HG03521 (cell line): ENCODE data around the gene PRSS56.
"Not testable (repeated sequence)": the region's sequence is repeated elsewhere in the genome, so short reads cannot be mapped to it uniquely, and the experiment has no call there.

ENCODE experiments used
- ATAC-seq: cut with Tn5 transposase; IDR thresholded peaks from one replicate; pipeline ENCODE4 v1.9.1; 2021; ENCODE audit warnings: mild to moderate bottlenecking, moderate library complexity; ENCODE audit not compliant: unreplicated experiment

Gene PRSS56

DNA sequence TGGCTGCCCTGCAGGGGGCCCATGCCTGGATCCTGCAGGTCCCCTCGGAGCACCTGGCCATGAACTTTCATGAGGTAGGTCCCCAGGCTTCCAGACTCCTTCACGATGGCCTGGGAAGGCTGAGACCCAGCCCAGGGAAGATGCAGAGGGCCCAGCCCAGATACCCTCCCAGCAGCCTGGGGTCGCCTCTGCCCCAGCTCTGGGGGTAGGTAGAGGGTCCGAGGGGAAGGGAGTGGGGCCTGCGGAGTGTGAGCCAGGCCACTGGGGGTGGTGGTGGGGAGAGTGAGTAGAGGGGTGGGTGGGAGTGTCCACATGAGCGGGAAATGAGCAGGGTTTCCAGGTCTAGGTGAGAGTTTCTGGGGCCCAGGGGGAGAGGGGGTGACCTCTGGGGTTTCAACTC is 4.6 kb downstream of the PRSS56 start:
- no peak for ATAC-seq

DNA sequence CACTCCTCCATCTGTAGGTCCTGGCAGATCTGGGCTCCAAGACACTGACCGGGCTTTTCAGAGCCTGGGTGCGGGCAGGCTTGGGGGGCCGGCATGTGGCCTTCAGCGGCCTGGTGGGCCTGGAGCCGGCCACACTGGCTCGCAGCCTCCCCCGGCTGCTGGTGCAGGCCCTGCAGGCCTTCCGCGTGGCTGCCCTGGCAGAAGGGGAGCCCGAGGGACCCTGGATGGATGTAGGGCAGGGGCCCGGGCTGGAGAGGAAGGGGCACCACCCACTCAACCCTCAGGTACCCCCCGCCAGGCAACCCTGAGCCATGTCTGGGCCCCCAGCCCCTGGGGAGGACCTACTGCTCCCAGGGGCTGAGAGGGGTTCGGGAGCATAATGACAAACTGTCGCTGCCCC is 5.0 kb downstream of the PRSS56 start:
- no peak for ATAC-seq

DNA sequence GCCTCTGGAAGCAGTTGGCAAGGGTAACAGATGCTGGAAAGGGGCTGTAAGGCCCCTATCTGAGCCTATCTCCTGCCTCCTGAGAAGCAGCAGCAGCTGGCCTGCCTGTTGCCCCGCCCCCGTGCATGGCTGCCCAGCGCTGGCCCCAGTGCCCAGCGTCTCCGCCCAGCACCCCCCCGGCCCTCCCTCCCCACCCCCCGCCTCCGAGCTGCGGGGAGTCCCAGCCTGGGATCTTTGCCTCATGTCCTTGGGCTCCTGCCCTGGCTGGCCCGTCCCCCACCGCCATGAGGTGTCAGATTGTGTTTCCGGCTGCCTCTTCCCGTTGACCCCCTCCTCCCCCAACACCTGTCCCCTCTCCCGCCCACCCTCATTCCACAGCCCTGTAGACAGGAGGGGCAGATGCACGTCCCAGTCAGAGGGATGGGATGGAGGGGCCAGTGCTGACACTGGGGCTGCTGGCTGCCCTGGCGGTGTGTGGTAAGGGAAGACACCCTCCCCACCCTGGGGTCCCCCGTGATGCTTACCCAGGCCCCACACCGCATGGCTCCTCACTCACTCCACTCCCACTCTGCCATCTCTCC is 5.7 kb downstream of the PRSS56 start, which contains the start of gene CHRND:
Gene CHRND (plus strand): TSS at position 370 of the 581 bp plus-strand sequence. CDS start 56 bp downstream, at position 426.
- no peak for ATAC-seq

DNA sequence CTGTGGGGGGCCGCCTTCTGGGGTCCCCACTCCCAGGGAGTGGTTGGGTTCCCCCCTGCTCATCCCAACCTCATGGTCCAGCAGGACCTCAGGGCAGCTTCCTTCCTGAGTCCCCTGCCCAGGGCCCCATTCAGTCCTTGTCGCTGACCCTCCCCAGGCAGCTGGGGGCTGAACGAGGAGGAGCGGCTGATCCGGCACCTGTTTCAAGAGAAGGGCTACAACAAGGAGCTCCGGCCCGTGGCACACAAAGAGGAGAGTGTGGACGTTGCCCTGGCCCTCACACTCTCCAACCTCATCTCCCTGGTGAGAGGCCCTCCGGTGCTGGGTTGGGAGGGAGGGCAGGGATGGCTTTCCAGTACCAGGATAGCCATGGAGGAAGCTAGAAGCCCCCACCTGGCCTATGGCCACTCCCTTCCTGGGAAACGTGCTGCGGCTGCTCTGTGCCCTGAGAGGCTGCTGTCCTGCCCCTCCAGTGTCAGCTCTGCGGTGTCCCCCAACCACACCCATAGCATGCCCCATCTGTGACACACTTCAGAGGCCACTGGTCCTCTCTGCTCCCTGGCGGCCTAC is 6.3 kb downstream of the PRSS56 start:
- no peak for ATAC-seq

DNA sequence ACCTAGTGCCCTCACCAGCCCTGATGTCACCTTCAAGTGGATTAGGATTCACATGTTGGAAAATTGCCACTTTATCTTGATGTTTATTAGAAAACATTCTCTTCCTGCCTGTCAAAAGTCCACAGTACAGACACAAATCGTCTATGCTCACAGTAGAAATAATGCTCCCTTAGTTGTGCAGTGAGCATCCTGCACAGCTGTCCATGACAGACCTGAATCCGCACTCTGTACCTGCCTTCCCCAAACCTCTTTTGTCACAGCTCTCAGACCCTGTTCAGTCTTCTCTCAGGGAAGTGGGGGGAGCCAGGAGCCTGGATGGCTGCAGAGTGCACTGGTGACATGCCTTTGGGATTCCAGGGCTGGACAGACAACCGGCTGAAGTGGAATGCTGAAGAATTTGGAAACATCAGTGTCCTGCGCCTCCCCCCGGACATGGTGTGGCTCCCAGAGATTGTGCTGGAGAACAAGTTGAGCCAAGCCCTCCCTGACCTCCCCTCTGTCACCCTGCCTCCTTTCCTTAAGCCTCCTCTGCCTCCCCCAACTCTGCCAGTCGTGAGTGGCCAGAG is 7.8 kb downstream of the PRSS56 start:
- ATAC-seq, result no peak

DNA sequence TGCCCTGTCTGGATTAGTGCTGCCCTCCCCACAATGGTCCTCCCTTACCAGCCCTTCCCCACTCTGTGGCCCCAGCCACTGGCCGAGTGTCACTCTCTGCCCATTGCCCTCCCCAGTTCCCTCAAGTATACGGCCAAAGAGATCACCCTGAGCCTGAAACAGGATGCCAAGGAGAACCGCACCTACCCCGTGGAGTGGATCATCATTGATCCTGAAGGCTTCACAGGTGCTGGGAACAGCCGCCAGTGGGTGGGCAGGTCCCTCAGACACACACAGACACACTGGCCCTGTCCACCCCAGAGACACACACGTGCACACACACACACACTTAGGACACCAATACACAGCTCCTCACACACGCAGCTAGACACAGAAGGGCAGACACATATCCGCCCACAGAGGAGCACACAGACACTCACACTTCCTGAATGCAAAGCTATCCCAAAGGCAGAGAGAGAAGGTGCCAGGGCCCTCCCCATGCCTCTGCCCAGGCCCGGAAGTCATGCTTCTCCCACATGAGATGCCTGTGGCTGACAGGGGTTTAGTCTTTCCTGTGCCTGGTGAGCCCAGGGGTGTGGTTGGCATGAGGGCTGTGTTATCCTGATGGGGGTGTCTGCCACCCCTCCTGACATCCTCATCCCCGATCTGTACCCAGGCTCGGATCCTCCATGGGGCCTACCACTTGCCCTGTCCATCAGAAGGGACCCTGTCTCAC is 8.7 kb downstream of the PRSS56 start:
- ATAC-seq, result no peak

DNA sequence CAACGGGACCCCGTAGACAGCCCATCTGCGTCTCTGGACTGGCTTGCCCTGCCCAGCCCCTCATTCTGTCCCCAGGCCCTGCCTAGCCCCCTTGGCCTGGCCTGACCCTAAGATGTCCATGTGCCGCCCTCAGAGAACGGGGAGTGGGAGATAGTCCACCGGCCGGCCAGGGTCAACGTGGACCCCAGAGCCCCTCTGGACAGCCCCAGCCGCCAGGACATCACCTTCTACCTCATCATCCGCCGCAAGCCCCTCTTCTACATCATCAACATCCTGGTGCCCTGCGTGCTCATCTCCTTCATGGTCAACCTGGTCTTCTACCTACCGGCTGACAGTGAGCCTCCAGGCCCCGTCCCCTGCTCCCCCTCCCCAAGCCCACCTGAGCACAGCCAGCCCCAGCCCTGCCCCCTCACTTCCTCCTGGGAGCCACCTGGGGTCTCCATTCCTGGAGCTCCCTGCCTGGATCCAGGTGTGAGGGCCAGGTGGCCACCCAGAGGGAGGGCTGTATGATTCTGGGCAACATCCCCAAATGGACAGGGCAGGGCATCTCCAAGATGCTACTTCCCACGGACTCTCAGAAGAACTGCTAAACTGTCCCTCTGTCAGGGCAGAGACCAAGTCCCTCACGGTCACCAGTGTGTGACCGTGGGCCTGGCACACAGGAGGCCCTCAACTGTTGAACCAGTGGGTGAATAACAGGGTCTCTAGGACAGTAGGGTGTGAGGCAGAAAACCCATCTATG is 9.8 kb downstream of the PRSS56 start:
- no peak for ATAC-seq

DNA sequence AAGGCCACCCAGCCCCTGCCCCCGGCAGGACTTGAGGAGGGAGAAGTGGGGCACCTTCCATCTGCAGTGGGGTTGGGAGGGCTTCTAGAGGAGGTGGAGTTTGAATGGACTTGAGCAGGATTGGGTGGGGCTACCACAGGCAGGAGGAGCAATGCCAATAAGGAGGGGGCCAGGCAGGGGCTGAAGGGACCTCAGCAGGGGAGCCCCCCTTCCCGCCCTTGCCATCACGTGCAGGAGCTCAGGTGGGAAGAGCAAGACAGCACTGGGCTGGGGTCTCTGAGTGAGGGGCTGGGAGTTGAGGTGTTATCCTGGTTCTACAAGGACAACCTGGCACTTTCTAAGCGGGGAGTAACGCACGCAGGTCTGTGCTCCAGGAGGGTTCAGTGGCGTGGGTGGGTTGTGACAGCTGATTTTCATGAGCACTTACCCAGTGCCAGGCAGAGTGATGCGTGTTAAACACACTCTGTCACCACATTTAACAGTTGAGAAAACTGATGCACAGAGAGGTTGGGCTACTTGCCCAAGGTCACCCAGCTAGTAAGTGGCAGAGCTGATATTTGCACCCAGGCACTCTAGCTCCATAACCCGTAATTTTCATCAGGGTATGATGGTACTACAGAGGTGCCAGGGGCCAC is 10.6 kb downstream of the PRSS56 start:
- ATAC-seq, result no peak

DNA sequence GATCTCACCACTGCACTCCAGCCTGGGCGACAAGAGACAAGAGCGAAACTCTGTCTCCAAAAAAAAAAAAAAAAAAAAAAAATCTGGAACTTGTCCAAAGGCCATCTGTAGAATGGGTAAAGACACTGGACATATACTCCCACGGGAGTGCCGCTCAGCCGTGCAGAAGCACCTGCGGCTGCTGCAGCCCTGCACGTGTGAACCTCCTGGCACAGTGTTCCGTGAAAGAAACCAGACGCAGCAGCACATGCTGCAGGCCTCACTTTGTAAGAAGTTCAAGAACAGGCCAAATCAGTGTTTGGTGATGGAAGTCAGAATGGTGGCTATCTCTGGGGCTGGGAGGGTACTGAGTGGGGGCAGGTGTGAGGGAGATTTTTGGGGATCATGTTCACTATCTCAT is 12.2 kb downstream of the PRSS56 start:
- ATAC-seq, result no peak

DNA sequence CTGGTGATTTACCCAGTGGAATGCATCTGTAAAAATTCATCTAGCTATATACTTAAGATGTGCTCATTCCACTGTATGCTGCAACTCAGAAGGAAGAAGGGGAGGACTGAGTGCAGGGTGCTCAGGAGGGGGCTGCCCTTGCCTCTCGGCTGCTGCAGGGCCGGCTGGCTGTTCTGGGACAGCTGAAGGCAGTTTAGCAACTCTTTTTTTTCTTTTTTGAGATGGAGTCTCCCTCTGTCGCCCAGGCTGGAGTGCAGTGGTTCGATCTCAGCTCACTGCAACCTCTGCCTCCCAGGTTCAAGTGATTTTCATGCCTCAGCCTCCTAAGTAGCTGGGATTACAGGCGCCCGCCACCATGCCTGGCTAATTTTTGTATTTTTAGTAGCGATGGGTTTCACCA is 12.6 kb downstream of the PRSS56 start:
- not testable (repeated sequence) for ATAC-seq

DNA sequence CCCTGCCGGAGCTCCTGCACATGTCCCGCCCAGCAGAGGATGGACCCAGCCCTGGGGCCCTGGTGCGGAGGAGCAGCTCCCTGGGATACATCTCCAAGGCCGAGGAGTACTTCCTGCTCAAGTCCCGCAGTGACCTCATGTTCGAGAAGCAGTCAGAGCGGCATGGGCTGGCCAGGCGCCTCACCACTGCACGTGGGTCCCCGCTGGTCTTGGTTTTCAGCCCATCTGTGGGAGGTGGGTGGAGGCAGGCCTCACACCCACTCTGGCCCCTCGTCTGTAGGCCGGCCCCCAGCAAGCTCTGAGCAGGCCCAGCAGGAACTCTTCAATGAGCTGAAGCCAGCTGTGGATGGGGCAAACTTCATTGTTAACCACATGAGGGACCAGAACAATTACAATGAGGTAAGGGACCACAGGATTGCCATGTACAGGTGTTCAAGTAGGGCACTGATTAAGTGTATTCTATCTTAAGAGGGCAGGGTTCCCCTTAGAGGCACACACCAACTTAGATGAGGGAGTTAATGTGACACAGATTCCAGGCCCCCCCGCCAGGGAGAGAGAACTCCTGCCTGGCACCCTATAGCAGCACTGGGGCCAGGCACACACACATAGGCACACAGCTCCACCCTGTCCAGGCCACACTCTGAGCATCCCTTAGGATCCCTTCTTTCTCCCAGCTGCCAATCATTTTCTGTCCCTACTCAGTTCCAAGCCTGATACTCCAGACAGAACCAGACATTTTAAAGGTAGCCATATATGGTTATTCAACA is 13.9 kb downstream of the PRSS56 start:
- ATAC-seq, result no peak

DNA sequence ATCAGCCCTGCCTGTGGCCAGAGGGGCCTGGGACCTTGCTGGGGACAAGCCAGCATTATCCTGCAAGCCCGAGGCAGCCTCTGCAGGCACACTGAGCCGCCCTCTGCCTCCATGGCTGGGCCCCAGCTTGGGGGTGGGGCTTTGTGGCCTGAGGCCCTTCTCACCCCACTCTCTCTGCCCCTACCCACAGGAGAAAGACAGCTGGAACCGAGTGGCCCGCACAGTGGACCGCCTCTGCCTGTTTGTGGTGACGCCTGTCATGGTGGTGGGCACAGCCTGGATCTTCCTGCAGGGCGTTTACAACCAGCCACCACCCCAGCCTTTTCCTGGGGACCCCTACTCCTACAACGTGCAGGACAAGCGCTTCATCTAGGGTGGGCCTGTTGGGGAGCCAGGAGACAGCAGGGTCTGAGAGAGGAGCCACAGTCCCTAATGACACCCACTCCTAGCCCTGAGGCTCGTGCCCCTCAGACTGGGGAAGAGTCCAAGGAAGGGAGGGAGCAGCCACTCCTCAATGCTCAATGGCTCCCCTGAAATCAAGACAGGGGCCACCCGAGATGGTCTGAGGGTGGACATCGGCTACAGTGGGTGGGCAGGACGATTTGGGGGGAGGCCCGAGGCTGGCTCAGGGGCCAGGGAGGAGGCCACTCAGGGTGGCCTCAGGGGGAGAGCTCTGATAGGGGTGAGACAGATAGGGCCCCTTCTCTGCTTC is 14.9 kb downstream of the PRSS56 start:
- ATAC-seq, result no peak

DNA sequence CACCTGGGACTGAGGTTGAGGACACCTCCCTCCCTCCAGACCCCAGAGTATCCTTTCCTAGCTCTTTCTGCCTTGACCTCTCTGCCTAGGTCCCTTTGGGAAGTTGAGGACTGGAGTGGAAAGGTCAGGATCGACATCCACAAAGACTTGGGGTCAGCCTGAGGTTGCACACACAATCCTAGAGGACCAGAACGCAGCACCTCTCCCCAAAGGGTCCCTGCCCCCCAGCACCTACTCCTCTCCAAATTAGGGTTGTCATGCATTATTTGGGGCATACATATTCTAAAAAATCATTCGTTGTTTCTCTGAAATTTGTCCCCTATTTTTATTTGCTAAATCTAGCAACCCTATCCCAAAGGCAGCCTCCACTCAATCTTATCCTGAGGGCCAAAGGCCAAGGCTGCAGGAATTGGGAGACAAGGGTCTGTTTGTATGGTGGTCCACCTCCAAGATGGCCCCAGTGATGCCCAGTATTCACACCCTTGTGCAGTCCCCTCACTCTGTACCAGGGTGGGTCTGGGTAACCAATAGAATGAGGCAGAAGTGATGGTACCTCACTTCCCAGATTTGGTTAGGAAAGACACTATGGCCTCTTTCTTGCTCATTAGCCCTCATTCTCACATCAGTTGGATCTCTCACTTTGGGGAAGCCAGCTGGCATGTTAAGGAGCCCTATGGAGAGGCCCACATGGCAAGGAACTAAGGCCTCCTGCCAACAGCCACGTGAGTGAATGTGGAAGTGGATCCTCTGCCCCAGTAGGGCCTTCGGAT is 15.8 kb downstream of the PRSS56 start:
- ATAC-seq, result no peak

DNA sequence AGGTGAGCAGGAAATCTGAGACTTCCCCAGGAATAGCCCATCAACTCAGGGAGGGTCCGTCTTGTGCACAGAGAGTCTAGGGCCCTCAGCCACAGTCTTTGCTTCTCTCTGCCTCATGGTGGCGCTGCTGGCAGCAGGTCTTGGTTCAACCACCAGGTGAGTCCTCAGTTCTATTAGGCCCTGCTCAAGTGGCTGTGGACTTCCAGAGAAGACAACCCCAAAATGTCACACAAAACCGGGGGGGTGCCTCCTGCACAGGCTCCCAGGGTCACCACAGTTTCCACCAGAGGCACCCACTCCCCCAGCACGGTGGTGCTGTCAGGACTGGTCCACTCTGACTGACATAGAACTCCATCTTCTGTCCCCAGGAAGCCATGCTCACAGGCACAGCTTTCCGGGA is 16.9 kb downstream of the PRSS56 start:
- ATAC-seq, result no peak

DNA sequence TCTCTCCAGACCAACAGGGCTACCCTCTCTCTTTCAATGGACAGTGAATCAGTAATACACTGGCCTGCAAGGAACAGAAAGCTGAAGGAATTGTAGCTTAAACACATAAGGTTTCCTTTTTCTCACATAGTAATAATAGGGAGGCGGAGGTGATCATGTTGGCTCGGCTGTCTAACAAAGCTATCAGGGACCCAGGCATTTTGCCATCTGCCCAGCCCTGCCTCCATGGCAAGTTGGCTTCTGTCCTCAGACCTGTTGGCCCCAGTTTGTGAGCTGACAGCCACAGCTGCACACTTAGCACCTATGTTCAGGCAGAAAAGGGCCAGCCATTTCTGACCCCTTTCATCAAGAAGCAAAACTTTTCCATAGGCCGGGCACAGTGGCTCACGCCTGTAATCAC is 17.3 kb downstream of the PRSS56 start:
- no peak for ATAC-seq

DNA sequence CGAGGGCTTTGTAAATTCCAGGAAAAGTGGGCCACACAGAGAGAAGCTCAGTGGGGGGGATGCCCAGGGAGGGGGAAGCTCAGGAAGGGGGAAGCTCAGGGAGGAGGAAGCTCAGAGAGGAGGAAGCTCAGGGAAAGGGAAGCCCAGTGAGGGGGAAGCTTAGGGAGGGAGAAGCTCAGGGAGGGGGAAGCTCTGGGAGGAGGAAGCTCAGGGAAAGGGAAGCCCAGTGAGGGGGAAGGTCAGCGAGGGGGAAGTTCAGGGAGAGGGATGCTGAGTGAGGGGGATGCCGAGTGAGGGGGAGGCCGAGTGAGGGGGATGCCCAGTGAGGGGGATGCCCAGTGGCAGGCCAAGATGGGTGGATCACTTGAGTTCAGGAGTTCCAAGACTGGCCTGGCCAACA is 18.5 kb downstream of the PRSS56 start:
- ATAC-seq, result no peak

DNA sequence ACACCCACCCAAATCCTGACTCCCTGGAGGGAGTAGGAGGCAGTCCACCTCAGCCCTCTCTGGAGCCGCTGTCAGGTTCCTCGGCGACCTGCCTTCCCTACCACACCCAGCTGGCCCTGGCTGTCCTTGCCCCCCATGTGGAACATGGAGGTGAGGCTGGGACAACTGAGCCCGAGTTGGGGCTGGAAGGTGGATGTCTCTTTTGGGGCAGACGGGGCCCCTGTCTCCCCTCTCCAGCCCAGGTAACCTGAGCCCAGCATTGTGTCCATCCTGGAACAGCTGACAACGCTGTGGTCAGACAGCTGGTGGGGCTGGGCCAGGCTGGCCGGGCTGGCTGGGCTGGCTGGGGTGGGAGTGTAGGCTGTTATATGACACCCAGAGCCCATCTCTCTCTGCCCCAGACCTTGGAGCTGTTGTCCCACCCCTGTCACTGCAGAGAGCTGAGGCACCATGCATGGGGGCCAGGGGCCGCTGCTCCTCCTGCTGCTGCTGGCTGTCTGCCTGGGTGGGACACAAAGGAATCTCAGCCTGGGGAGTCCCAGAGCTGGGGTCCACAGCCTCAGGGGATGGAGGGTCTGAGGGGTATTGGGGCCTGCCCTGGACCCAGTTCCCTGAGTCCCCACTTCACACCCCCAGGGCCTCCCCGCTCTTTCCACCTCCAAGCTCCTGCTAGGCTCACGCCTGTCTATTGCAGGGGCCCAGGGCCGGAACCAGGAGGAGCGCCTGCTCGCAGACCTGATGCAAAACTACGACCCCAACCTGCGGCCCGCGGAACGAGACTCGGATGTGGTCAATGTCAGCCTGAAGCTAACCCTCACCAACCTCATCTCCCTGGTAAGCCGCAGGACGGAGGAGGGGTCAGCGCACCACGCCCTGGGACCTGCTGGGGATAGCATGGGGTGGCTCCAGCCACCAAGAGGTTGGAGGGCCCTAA is 19.4 kb downstream of the PRSS56 start, which contains the start of gene CHRNG:
Gene CHRNG (plus strand): TSS at position 395 of the 934 bp plus-strand sequence. CDS start 56 bp downstream, at position 451.
- ATAC-seq, result no peak
